Fibroblast of peridontal ligament (primary cell): ENCODE measurements around the gene RTL1.

Experiments used
- DNase-seq: peaks from one replicate; pipeline ENCODE4 v3.0.0-alpha.2; 2010; ENCODE audit errors: extremely low read depth

RTL1 gene

DNA sequence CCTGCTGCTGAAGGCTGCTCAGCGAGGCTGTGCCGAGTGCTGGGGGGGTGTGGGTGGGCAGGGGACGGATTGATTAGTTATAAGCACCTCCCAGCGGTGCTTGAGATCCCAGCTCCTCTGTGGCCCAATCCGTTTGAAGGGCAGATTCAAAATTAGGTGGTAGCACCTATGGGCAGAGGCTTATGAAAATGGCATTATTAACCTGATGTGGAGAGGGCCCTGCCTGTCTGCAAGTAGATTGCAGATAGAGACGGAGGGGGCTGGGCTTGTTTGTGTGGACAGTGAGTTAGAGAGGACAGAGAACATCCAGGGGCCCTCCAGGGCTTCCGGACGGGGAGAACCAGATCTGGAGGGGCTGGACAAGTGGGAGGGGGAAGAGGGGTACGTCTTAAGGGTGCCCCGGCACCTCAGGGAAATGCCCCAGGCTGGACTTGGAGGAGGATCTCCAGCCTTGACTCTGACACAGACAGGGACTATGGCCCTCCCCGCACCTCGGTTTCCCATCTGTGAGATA lies at the start of gene RTL1:
Gene RTL1 (minus strand): TSS at position 51 of the 514 bp plus-strand sequence. CDS start 18,934 bp downstream, outside the sequence.
- DNase-seq, result no peak

DNA sequence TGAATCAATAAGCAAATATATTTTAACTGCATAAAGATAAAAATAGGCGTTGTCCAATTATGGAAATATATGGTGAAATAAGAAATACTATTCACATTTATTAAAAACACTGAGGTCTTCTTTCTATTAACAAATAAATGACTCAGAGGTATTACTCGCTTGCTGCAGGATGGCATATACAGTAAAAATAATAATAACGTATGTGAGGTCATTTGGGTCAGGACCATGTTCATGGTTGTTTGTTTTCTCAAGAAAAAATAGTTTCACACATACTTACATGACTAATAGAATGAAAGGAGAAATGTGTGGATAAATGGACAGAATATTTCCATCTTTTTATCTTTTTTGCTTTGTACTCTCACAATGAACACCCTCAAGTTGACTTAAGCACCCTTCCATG lies 46.5 kb upstream of the RTL1 start:
- no peak for DNase-seq

DNA sequence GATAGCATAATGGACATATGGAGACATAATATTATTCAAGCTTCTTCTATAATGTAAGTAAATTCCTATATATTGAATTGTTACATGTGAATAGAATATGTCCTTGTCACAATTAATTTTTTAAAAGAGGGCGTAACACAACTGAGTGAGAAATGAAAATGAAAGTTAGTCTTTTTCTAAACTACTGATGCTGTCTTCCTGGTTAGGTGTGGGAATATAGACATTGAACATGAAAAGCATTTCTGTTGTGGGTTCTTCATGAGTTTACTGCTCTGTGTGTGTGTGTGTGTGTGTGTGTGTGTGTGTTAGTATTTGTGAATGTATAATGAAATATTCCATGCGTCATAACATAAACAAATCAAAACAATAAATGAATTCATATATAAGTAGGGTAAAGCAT lies 40.5 kb upstream of the RTL1 start:
- no peak for DNase-seq

DNA sequence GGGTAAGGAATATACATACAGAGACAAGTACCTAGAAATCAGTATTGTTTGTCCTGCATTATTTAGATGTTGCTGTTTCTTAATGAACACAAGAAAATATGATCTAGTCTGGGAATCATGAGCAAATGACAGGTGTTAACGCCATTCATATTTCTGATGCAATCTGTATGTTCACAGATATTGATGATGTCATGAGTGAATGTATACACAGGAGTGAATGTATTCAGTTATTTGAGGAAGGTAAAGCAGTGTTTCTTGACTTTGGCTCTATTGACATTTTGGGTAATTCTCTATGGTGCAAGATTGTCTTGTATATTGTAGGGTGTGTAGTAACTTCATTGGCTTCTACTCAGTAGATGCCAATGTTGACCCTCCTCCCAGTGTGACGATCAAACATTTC lies 26.7 kb upstream of the RTL1 start:
- no peak for DNase-seq

DNA sequence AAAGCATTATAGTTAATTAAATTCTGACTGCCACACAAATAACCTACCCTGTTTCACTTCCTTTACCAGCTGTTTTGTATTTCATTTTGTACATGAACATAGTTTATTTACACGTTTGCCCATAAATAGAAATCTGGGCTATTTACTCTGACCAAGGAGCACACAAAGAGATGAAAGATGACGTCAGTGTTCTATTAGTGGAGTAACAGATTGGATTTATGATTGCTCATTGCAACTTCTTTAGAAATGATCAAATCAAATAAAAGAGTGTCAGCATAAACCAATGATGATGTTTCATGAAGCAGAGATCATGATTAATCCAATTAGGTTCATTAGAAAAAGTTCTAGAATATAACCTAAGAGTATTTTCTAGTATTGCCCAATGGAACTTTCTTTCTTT lies 12.0 kb upstream of the RTL1 start:
- peak; percentile 30 for DNase-seq

DNA sequence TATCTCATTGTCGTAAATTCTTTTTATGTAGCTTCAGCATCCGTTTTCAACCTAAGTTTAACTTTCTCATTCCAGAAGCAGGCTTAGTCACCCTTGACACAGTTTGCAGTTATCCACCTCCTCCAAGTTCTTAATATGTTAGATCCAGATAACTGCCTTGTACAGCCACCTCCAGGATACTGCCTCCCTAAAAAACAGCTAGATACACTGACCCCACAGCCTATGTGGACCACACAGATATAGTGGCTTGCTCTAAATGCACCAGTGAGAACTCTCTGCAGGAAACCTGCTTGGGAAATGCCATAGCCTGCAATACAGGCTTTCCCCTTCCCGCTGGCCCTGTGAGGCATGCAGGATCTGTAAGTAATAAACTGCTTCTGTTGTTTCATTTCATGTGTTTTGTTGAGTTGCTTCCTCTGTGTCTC lies 11.1 kb upstream of the RTL1 start:
- DNase-seq, result no peak

DNA sequence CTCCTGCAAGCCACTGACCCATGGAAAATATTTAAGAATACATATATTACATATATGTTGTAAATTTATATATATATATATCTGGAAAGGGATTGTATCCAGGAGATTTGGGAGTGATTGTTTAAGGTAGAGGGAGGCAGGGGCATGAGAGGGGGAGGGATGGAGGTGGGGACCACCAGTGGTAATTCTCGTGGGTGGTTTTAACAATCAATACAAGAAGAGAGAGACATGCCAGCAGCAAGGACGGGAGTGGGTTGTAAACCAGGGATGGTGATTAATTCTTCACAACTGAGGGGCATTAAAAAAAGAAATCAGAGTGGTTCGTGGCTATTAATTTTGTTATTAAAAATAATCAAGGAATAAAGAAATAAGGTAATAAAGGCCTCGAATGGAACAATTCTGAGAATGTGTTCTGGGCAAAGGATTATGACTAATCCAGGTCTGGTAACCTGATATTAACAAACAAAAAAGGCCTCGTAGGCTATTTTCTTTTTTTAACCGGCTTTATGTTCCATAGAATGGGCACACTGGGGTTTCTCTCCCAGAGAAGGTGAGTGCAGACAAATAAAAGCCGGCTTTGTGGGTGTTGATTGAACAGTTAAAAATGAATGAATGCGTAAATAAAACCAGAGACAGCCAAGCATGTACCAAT lies 8.3 kb upstream of the RTL1 start:
- DNase-seq, result no peak

DNA sequence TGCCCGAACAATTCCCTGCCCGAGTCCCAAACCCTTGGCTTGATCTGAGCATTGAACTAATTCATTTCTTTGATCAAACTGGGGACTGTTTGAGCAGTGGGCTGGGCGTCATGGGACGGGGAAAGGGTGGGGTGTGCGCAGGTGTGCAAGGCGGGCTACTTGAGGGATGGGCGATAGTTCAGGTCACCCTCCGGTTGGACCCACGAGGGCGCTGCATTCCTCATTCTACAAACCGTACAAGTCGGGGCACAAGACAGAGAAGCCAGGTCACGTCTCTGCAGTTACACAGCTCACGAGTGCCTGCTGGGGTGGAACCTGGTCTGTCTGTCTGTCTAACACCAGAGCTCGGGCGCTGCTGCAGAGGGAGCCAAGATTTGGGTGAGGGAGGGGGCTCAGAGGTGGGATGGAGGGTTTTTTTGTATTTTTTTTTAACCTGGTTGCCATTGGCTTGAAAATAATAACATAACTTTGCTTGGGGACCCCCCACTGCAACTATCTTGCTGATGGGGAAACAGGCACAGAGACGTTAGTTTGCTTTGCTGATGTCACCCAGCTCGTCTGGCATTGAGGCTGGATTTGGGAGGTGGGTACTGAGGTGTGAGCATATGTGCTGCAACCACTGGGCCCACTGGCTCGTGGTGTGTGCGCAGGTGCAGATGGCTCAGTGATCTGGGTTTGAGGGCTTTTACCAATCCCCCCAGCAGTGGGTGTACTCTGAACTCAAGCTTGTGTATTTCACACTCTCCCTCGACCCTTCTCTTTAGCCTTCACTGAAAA lies 7.6 kb upstream of the RTL1 start:
- no peak for DNase-seq

DNA sequence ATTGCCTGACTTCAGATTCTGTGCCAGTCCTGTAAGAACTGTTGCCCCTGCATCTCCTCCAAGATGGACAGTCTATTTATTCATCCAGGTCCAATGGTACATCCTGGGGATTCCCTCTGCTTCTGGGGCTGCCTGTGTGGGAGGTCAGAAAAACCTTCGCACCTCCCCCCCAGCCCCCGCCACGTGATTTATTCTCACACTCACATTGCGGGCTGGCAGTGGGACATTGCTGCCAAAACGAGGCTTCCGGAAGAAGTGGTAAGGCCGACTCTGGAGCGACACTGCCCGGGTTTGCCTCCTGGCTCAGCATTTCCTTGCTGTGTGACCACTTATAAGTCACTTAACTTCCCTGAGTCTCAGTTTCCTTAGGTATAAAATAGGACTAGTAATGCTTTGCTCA lies 5.9 kb upstream of the RTL1 start:
- DNase-seq, result no peak

DNA sequence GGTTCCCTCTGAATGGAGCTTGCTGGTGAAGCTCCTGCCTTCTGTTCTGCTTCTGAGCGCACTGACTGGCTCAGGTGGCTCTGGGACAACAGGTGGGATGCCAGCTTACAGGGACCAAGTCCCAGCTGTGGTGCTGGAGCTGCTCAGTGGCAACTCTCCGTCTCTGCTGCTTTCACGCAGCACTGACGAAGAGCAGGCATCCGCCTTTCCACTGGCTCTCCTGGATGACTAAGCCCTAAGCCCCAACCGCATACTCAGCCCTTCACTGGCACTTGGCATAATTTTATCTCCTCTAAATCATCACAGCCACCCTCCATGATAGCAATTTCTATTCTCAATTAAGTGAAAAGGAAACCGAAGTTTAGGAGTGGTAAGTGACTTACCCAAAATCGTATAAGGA lies 3.7 kb upstream of the RTL1 start:
- no peak for DNase-seq

DNA sequence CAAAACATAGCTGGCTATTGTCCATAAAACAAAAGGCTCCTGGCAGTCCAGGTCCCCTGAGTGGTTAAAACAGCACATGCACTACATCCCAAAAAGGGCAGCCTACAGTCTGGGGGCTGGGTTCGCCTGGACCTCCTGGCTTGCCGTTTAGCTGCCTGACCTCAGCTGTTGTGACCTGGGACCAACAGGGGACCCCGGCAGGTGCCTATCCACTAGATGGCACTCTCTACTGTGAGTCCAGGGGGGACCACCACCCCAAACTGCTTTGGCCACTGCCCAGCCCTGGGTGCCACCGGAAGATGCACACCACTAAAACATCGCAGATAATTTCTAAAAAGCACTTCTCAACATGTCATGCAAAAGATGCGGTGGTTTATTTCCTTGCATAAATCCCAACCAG lies 2.9 kb upstream of the RTL1 start:
- DNase-seq, result no peak

DNA sequence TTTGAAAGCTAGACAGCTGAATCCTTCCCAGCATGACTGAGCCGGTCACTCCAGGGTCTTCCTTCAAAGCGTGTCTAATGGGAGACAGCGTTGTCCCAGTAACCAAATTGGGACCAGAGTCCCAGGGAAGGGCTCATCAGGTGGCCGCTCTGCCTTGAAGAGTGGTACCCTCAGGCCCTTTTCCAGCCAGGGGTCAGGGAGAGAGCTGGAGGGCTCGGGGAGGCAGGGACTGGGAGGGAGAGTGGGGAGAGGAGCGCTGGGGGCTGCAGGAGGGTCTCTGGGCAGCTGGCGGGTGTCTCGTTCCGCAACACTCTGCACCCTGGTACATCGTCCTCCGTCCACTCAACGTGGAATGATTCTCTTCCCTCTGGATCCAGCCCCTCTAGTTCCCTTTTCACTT lies 1.6 kb upstream of the RTL1 start:
- no peak for DNase-seq

DNA sequence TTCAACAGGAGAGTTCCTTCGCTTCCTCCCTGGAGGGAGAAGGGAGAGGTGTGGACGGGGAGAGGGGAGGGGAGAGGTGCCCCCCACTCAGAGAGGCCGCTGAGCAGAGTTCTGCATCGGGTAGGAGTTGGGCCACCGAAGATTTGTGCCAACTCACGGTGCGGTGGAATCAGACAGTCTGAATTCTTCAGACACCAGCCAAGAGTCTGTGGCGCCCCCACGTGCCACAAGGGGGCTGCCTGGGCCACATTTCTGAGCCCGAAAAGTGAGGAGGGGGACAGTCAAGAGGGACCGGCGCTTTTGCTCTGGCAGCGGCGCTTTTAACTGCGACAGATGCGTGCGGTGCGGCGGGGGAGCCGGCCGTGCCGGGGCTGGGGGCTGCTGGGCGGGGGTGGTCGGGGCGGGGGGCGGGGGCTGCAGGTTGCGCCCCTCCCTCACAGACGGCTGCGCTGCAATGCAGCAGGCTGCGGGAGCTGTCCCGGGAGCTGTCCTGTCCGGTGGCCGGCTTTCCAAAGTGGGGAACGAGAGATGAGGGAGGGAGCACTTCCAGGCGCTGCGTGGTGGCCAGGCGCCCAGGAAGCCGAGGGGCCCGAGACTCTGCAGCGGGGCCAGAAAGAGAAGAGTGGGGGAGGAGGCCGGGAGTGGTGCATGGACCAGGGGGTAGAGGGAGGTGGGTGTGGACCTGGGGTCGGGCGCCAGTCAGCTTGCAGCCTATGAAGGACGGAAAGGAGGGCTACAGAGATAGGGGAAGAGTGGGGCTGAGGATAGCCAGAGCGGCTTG lies 975 bp upstream of the RTL1 start:
- DNase-seq, result no peak

DNA sequence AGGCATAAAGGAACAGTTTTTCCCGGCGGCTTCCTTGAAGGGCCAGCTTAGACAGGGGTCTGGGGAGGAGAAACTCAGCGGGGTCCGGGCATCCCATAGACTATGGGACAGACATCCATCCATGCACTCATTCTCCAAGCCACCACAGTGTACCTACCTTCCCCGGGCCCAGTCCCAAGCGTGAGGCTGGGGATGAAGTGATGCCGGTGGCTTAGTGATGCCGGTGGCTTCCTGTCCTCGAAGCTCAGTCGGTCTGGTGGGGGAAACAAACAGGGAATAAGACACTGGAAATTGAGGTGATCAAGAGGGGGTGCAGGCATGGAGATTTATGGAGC lies 421 bp downstream of the RTL1 start:
- DNase-seq, result no peak

DNA sequence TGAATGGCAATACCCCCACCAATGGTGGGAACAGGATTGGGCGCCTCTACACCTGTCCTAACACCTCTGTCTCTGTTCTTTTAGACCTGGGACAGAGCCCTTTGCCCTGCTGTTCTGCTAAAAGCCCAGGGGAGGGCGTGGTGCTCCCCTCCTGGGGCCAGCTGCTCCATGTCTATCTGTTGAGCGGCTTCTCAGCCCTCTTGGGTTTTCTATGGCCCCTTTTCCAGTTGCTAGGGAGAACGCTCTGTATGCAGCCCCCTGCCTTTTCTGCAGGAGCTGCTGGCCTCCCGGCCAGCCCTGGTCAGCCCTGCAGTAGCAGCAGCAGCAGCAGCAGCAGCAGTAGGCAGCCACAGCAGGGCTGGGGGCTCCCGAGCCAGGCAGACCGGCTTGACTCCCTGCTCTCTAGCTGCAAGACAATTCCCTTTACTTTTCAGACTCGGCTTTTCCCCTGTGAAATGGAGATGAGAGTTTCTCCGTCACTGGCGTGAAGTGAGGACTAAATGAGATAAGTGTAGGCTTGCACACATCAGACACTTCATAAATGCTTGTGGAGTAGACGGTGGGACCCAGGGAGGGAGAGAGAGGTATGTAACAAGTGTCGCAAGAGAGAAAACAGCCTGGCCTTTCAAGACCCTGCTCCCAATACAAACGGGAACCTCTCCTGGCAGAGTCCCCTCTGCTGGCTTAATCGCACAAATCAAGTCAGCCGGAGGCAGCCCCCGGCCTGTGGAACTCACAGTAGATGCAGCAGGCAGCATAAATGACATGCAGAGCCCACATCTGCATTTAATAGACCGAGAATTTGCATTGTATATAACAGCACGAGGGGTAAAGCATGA lies 1.0 kb downstream of the RTL1 start:
- DNase-seq, result no peak

DNA sequence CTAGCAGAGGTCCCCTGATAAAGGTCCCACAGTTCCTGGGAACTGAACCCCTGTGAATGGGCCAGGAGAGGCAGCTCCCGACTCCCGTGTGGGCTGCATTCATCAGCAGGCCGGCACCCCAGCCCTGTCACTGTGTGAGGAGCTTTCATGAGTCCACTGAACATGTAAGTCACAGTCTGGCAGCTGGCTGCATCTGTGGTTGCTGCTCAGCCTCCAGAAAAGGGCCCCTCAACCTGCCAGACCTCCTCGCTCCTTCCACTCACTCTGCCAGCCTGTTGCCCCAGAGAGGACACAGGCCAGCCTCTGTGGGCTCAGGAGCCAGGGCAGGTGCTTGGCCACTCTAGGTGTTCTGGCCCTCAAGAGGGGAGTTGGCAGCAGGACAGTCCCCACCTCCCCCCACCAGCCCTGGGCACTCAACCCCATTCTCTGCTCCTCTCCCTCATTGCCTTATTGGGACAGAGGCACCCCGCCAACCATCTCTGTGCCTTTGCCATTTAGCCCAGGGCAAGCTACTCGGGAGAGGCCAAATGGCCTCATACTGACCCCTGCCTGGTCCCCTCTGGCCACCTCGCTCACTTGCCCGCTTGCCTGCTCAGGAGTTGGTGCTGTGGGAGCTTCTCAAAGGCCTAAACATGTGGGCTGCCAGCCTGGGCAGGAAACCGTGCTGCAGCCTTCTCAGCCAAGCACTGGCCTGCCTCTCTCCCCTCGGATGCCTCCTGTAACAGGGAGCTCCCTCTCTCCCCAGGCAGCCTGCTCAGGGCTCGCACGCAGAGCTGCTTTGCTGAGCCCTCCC lies 1.9 kb downstream of the RTL1 start:
- DNase-seq, result no peak

DNA sequence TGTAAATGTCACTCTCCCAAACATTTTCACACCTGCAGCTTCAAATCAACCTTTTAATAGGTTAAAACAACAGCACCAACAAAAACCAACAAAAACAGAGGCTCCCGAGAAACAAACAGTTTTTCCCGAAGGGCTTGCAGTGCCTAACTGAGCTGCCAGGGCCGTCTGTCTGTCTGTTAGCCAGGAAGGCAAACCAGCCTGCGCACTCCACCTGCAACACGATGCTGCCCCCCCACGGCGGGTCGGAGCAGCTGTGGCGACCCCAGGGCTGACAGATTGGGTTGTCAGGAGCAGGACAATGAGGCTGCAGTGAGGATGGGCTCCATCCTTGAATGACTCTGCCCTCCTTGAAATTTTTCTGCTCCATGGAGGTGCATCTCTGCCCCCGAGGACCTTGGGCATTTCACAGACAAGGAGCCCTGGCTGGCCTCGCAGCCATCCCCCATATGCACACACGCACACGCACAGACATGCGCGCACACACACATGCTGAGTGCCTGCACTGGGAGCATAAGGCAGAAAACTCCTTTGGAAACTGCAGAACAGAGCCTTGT lies 2.6 kb downstream of the RTL1 start:
- DNase-seq, result no peak

DNA sequence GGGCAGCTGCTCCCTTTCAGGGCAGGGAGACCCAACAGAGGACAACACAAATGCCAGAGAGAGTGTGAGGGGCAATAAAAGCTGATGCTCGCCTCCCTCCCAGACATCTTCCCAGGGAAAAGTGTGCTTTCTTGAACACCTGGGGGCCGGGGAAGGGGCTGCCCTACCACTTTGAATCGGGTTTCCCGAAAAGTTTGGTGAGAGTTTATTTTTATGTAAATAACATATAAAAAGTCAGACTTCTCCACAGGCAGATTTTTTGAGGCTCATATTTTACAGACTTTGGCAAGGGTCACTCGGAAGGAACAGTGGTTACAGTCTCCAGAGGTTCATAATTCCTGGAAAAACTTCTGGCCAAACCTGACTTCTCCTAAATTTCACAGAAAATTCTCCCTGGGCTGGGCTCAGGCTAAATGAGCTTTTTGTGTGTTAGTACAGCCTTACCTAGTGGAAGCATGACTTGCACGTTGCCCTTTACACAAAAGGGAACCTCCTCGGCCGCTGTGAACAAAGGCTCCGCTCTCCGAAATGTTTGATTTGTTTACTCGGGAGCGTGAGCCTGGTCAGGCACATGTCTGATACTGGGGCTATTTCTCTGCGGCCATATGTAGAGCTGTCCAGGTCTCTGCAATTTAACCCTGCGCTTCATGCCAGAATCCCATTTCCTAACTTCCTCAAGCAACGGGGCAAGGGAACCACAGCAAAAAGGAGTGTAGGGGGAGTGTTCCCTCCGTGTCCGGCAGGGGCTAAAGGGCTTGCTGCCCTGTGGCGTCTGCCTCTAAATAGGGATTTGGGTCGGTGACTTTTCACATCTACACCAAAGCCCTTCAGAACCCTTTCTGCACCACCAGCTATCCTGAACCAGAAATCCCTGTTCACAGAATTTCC lies 3.4 kb downstream of the RTL1 start:
- DNase-seq, result no peak
